Stomach (tissue), 9 donors: Measurements from ENCODE around the gene NRP2. TPM values are rescaled to one million over a fixed set of nuclear protein-coding genes. Genes with fewer than 3 reads are reported as not detected.

ENCODE experiments used
- DNase-seq, 2 donors: peaks; one replicate each; pipeline versions ENCODE4 v3.0.0 to v3.0.0-alpha.2; 2013 to 2019
- H3K27ac ChIP-seq, 5 donors: fragments of 200-600 bp in 4 of 5; sonication (generic) in 4 of 5; one replicate each; pipeline ENCODE4 v1.5.1; 2013 to 2019; ENCODE audit warnings: mild to moderate bottlenecking in 1 of 5, moderate library complexity in 1 of 5
- H3K27me3 ChIP-seq, 3 donors: fragments of 200-600 bp; sonication (generic); one replicate each; pipeline ENCODE4 v1.5.1; 2017 to 2019; ENCODE audit warnings: mixed run types in 1 of 3
- H3K36me3 ChIP-seq, 4 donors: fragments of 200-600 bp; sonication (generic); 1 replicate in 3 of 4; 2 replicates in 1 of 4; pipeline ENCODE4 v1.5.1; 2016 to 2019
- H3K4me1 ChIP-seq, 4 donors: fragments of 200-600 bp; sonication (generic); one replicate each; pipeline ENCODE4 v1.5.1; 2016 to 2019
- H3K4me3 ChIP-seq, 4 donors: fragments of 200-600 bp; sonication (generic) in 3 of 4; one replicate each; pipeline ENCODE4 v1.5.1; 2016 to 2019; ENCODE audit warnings: mild to moderate bottlenecking in 1 of 4
- H3K9me3 ChIP-seq, 4 donors: fragments of 200-600 bp; sonication (generic); one replicate each; pipeline ENCODE4 v1.5.1; 2016 to 2019
- EP300 ChIP-seq: sonication (generic); formaldehyde crosslinking; IDR thresholded peaks from one replicate; pipeline ENCODE4 v1.6.1; 2017; ENCODE audit warnings: antibody characterized with exemption
- POLR2A ChIP-seq, 4 donors: fragments of 450-650 bp; IDR thresholded peaks; one replicate each; pipeline ENCODE4 v1.6.1; 2016; ENCODE audit warnings: antibody characterized with exemption in 4 of 4, control low read depth in 2 of 4, mild to moderate bottlenecking in 1 of 4, moderate library complexity in 1 of 4
- POLR2AphosphoS5 ChIP-seq, 3 donors: sonication (generic); formaldehyde crosslinking; IDR thresholded peaks; one replicate each; pipeline ENCODE4 v1.6.1; 2016; ENCODE audit warnings: antibody characterized with exemption in 3 of 3
- WGBS, 5 donors: extraction: QIAGEN DNeasy Blood & Tissue Kit in 3 of 5; methylation state at CpG; one replicate each; pipeline versions ENCODE4 v1.1.5 to v1.1.7; 2013 to 2018; 5-methylcytosine and 5-hydroxymethylcytosine counted together
- intact Hi-C: fragments of 100-400 bp; cut with DNase I; formaldehyde crosslinking; loops from one replicate; pipeline ENCODE4 v1.15.1; 2023; ENCODE audit warnings: low total_unique reads
- polyA plus RNA-seq, 3 donors: library from polyadenylated mRNA; stranded (reverse); fragments of 200-250 nt; gene quantifications; one replicate each; pipeline ENCODE4 v1.2.3, GENCODE V29; 2013
- total RNA-seq, 5 donors: library from RNA; depleted of rRNA; stranded (reverse); fragments of >200 nt; gene quantifications; one replicate each; pipeline versions ENCODE4 v1.1.0 to v1.2.3, GENCODE V29; 2014 to 2016
- TF ChIP-seq, protein P1 (sequence below), 7 experiments: fragments of 450-650 bp in 4 of 7; fragments of 200-600 bp in 3 of 7; sonication (generic) in 3 of 7; IDR thresholded peaks; one replicate each; pipeline ENCODE4 v1.5.1; 2016 to 2019; ENCODE audit warnings: antibody characterized with exemption in 7 of 7, control low read depth in 2 of 7, mild to moderate bottlenecking in 1 of 7
- donor health status: healthy with polysubstance abuse.
- donor health status: Bipolar disorder and iron deficiency.
- donor health status: healthy.

NRP2 gene
- total and polyA plus RNA-seq, 8 donors = 0.92 to 166 (median 31.6) TPM

DNA sequence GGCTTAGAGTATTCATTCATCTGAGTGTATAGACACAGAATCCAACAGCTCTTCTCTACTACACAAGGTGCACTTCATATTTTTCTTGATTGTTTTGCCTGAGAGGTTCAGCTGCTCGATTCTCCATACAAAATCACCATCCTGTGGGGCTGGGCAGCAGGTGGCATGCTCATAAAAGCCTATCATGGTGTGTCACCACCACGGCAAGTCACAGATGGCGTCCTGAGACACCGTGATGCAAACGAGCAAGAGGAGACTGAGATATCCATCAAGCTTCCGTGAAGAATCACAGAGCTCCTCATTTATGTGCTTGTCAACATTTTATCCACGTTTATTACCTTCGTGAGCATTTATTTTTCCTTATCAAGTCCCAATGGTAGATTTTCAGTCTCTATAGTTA is 22.4 kb upstream of the NRP2 start:
- 76 to 78% (median 76%) methylated on average over 8 of the region's 8 CpGs for whole genome bisulfite sequencing, 5 donors
- no peak for TF ChIP-seq POLR2AphosphoS5 (IDR thresholded peaks at IDR 0.05)
- no peak for TF ChIP-seq POLR2A (IDR thresholded peaks at IDR 0.05)
- TF ChIP-seq EP300 = no peak
- TF ChIP-seq, protein P1, sequence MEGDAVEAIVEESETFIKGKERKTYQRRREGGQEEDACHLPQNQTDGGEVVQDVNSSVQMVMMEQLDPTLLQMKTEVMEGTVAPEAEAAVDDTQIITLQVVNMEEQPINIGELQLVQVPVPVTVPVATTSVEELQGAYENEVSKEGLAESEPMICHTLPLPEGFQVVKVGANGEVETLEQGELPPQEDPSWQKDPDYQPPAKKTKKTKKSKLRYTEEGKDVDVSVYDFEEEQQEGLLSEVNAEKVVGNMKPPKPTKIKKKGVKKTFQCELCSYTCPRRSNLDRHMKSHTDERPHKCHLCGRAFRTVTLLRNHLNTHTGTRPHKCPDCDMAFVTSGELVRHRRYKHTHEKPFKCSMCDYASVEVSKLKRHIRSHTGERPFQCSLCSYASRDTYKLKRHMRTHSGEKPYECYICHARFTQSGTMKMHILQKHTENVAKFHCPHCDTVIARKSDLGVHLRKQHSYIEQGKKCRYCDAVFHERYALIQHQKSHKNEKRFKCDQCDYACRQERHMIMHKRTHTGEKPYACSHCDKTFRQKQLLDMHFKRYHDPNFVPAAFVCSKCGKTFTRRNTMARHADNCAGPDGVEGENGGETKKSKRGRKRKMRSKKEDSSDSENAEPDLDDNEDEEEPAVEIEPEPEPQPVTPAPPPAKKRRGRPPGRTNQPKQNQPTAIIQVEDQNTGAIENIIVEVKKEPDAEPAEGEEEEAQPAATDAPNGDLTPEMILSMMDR (IDR thresholded peaks at IDR 0.05) = no peak
- peak overlapping the region in 1 of 5 donors; percentile 7 for H3K27ac ChIP-seq
- no peaks in the 10 kb centered on the region for H3K36me3 ChIP-seq
- H3K4me3 ChIP-seq = no peak overlapping the region
- H3K27me3 ChIP-seq = no peaks in the 10 kb centered on the region
- no peak for DNase-seq
- H3K4me1 ChIP-seq = peaks cover 0 to 6% (median 4%) of the 10 kb centered on the region in 4 donors
- intact Hi-C loops = no loop called here
- H3K9me3 ChIP-seq = no peaks in the 10 kb centered on the region

GRCh38 chr2:205660521-205661124 is 21.7 kb upstream of the NRP2 start:
- Histone ChIP-seq H3K27me3 (no peaks in the 10 kb centered on the region), H3K4me3 (no peak overlapping the region), H3K36me3 (no peaks in the 10 kb centered on the region), H3K4me1 (peaks cover 0 to 6% (median 4%) of the 10 kb centered on the region in 4 donors), H3K9me3 (no peaks in the 10 kb centered on the region), H3K27ac (peak overlapping the region in 3 of 5 donors; percentile 7 to 25 (median 9))
- intact Hi-C loops = no loop called here
- 58 to 74% (median 66%) methylated on average over 8 of the region's 8 CpGs for WGBS, 5 donors
- TF ChIP-seq POLR2AphosphoS5 (IDR thresholded peaks at IDR 0.05) (peak in 1 of 3 donors; percentile 51), EP300 (no peak)
- DNase-seq = peak in 1 of 2 donors; percentile 64

- Histone ChIP-seq H3K27ac (peak overlapping the region in 2 of 5 donors; percentile 9 to 25), H3K9me3 (no peaks in the 10 kb centered on the region), H3K4me1 (peaks cover 0 to 6% (median 4%) of the 10 kb centered on the region in 4 donors), H3K36me3 (no peaks in the 10 kb centered on the region), H3K4me3 (no peak overlapping the region), H3K27me3 (no peaks in the 10 kb centered on the region)
- WGBS, 5 donors = 87 to 94% (median 93%) methylated on average over 5 of the region's 5 CpGs
- intact Hi-C loops = no loop called here
- TF ChIP-seq POLR2AphosphoS5 (IDR thresholded peaks at IDR 0.05) (no peak), POLR2A (IDR thresholded peaks at IDR 0.05) (no peak), EP300 (no peak)
- TF ChIP-seq, protein P1 (IDR thresholded peaks at IDR 0.05) = no peak
- DNase-seq = no peak
These were observed 21.0 kb upstream of the NRP2 start for GRCh38 chr2:205661281-205661680.

GRCh38 chr2:205662206-205662965 is 19.9 kb upstream of the NRP2 start:
- intact Hi-C loops = no loop called here
- H3K9me3 ChIP-seq = no peaks in the 10 kb centered on the region
- 79 to 95% (median 93%) methylated on average over 3 of the region's 3 CpGs for WGBS, 5 donors
- H3K4me1 ChIP-seq = peaks cover 0 to 6% (median under 1%) of the 10 kb centered on the region in 4 donors
- DNase-seq = no peak
- H3K27me3 ChIP-seq = no peaks in the 10 kb centered on the region
- no peak overlapping the region for H3K4me3 ChIP-seq
- H3K27ac ChIP-seq = no peak overlapping the region
- TF ChIP-seq POLR2A (IDR thresholded peaks at IDR 0.05) (no peak), EP300 (no peak), POLR2AphosphoS5 (IDR thresholded peaks at IDR 0.05) (no peak)
- TF ChIP-seq, protein P1 (IDR thresholded peaks at IDR 0.05) = no peak
- H3K36me3 ChIP-seq = no peaks in the 10 kb centered on the region
